ENCODE measurements around the gene NEDD1.

NEDD1 gene

DNA sequence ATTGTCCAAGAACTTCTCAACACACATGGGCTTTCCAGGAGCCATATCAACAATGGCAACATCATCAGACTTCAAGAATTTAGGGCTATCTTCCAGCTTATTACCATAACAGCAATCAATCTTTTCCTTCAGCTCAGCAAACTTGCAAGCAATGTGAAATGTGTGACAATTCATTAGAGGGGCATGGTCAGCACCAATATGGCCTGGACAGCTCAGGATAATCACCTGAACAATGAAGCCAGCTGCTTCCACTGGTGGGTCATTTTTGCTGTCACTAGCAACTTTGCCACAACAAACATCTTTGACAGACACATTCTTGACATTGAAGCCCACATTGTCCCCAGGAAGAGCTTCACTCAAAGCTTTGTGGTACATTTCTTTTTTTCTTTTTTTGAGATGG is 5.9 kb upstream of the NEDD1 start:
- no peak for DNase-seq (ENCODE audit: insufficient read length, low spot score)
- FAIRE-seq: no peak

- FAIRE-seq: no peak
- no peak for DNase-seq (ENCODE audit: insufficient read length, low spot score)
Measured at GRCh38 chr12:96902076-96902475, 5.0 kb upstream of the NEDD1 start.

GRCh38 chr12:96906498-96906848 is 584 bp upstream of the NEDD1 start:
- FAIRE-seq (no peak), DNase-seq (ENCODE audit: insufficient read length, low spot score) (no peak)

GRCh38 chr12:96907671-96908422 is 790 bp downstream of the NEDD1 start:
- DNase-seq (ENCODE audit: insufficient read length, low spot score): no peak
- no peak for FAIRE-seq

DNA sequence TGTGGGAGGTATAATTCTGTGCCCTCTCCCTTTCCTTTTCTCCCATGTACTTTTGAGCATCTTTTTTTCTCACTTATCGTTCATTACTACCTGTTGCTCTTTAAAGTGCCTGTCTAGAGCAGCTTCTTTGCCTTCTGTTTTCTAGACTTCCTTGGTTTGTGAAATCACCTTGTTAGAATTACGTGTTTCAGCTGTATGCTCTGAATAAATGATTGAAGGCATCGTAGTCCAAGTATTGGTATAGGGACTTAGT is 1.3 kb downstream of the NEDD1 start:
- DNase-seq (ENCODE audit: insufficient read length, low spot score): no peak
- FAIRE-seq: no peak

DNA sequence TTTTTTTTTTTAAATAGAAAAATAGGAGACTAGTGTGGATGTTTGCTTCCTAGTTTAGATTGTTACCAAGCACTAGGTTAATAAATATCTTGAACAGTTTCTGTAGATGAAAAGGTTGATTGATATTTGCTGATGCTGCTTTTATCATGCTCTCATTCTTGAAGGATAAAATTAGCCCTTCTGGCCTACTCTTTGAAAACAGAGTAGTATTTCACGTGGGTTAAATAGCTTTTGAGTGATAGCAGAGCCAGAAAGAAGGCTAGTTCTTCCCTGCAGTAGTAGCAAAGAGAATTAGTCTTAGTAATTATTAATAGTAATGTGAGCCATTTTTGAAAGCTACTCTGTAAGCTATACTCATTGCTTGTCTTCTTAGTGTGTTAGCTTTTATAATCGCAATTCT is 5.2 kb downstream of the NEDD1 start:
- DNase-seq (ENCODE audit: insufficient read length, low spot score): no peak
- no peak for FAIRE-seq

DNA sequence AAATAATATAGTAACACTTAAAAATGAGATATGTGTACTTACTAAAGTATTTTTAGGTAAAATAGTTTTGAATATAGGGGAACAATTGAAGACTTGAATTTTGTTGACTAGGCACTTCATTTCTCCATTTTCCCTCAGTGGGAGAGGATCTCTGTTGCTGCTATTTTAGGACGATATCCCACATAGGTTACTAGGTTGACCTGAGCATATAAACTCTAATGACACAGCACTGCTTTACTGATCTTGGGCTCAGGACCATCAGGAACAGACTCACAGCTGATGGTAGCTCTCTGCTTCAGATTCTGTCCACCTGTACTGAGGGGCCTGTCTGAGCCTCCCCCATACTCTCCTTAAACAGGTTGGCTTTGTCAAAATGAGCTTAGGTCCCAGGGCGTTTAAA is 5.9 kb downstream of the NEDD1 start:
- DNase-seq (ENCODE audit: insufficient read length, low spot score) (no peak), FAIRE-seq (no peak)

GRCh38 chr12:96919510-96920210 is 12.6 kb downstream of the NEDD1 start:
- FAIRE-seq: no peak

DNA sequence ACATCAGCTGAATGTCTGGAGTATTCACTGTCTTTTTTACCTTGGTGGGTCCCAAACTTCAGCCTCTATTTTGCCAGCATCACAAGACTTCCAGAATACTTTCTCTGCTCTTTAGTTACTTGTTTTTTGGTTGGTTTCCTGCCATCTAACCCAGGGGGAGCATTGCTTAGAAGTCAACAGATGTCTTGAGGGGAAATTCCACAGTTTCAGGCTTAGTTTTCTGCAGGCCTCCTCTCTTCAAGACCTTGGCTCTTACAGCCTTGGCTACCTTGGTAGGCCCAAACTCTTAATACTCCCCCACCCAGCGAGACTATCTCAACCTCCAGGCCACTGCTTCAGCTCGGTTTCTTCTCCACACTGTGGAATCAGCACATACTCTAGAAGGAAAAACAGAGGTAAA is 41.7 kb downstream of the NEDD1 start:
- no peak for DNase-seq (ENCODE audit: insufficient read length, low spot score)
- FAIRE-seq: no peak

More at GRCh38 chr12:96919510-96920210, 12.6 kb downstream of the NEDD1 start:
- DNase-seq (ENCODE audit: insufficient read length, low spot score): no peak

GRCh38 chr12:96979532-96979931 is 72.5 kb downstream of the NEDD1 start:
- DNase-seq (ENCODE audit: insufficient read length, low spot score) (no peak), FAIRE-seq (no peak)

DNA sequence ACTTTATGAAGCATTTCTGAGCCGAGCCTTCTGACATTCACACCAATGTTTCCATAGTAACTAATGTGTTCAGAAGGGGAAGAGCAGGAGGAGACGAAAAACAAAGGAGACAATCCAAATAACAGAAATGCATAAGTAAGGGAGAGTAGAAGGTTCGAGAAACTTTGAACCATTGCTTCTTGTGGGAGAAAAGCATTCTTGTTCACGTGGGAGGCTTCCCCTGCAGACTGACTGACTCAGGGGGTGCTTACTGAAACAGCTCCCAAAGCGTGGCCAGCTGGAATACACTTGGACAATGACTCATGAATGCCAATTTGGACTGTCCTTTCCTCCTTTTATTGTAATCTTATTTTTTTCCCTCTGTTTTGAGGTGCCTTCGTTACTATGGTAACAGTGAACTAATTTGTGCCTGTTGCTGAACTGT is 73.9 kb downstream of the NEDD1 start:
- FAIRE-seq (no peak), DNase-seq (ENCODE audit: insufficient read length, low spot score) (peak; percentile 46)

GRCh38 chr12:96981911-96982310 is 74.9 kb downstream of the NEDD1 start:
- DNase-seq (ENCODE audit: insufficient read length, low spot score) (no peak), FAIRE-seq (no peak)

GRCh38 chr12:96982671-96983070 is 75.6 kb downstream of the NEDD1 start:
- DNase-seq (ENCODE audit: insufficient read length, low spot score): no peak
- FAIRE-seq: no peak

DNA sequence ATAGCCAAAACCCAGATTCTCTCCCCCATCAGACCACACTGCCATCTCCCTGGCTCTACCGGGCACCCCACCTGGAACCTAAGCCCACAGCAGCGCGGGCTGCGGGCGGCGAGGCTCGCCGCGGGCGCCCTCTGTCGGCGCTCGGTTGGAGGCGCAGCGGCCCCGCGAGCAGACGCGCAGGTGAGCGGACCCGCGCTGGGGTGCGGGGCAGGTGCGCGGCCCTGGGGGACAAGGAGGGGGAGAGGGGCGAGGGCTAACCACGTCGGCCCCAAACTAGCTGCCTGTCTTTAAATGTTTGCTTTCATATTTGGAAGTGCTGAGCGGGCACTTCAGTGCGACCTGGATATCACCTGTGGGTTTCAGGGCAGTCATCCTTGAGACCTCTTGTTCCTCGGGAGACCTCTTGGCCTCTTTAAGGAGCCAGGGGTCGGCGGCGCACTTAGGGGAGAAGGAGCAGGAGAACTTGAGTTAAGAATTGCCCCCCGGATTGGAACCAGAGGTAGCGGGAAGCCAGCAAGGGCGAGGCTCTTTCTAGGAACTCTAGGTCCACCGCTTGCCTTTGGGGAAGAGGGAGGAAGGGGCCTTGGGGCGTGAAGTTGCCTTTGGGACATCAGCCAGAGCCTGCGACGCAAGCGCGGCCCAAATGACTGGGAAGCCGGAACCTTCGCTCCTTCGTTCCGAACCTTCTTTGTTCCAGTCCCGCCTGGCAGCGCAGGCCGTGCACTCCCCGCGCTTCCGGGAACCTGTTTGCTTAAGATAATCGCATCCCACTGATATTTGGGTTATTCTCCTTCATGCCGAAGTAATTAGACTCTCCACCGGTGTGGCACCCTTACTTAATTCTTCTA is 78.7 kb downstream of the NEDD1 start:
- FAIRE-seq: no peak
- peak; percentile 38 for DNase-seq (ENCODE audit: insufficient read length, low spot score)

GRCh38 chr12:96986883-96987523 is 79.9 kb downstream of the NEDD1 start:
- DNase-seq (ENCODE audit: insufficient read length, low spot score): peak; percentile 34
- FAIRE-seq: no peak

- DNase-seq (ENCODE audit: insufficient read length, low spot score) (no peak), FAIRE-seq (no peak)
Measured at GRCh38 chr12:96988919-96989318, 81.9 kb downstream of the NEDD1 start.

DNA sequence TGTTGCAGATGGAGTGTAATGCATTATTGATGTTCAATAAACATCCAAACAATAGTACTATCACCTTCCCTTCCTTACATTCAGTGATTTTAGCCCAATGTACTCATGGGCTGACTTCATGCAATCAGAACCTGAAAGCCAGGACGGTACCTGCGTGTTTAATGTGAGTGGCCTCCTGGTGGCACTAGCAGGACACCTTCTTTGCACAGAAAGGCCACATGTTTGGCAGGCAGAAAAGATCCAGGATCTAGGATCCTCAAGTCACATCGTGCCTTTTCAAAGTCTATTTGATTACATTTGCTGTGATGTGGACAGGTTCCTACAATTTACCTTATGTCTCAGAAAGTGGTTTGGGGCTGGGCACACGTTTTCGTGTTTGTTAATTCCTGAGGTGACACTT is 82.9 kb downstream of the NEDD1 start:
- DNase-seq (ENCODE audit: insufficient read length, low spot score) (peak; percentile 13), FAIRE-seq (no peak)

DNA sequence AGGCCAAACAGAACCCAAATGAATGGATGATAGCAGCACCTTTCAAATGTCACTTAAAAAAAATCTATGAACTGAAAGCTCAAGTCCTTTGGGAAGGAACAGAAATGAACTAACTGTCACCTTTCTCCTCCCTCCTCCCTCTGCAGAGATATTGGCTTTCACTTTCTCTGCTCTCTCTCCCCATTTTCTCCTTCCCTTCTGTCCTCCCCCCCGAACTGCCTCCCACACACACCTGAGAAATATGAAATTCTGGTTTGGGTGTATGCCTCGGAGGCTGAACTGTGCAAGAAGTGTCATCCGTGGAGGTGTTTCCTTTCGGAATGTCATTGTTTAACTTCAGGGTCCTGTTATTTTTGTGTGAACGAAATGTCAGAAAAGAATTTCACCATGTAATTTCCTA is 87.8 kb downstream of the NEDD1 start:
- FAIRE-seq (no peak), DNase-seq (ENCODE audit: insufficient read length, low spot score) (no peak)

DNA sequence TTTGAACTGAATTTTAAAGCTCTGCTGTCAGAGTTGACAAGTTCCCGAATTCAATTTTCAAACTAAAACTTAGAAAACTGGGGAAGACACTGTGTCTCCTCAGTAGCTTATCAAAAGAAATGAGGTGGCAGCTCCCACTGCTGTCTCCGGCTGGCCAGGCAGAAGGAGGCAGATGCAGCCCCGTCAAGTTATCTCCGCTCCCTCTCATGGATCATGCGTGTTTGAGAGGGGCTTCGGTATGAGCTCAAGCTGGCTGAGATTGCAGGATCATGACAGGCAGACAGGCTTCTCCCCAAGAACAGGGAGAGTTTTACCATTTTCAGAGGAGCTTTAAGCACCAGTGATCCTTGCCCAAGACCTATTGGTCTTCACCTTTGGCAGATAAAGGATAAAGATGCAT is 88.8 kb downstream of the NEDD1 start:
- DNase-seq (ENCODE audit: insufficient read length, low spot score) (no peak), FAIRE-seq (no peak)

GRCh38 chr12:96997797-96998484 is 90.9 kb downstream of the NEDD1 start:
- FAIRE-seq (no peak), DNase-seq (ENCODE audit: insufficient read length, low spot score) (no peak)

DNA sequence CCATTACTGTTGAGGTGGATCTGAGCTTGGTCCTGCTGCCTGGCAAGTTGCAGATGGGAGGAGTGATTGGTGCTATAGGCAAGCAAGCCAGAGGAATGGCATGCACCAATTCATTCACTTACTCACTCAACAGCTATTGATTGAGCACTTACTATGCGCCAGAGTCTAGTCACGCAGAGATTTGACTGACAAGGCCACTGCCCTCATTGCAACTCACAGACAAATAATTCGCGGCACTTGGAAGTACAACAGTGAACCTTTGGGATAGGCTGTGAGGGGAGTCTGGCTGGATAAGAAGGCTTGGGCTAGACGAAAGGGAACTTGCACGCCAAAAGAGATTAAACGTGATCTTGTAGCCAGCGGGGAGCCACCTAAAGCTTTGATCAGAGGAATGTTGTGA is 96.2 kb downstream of the NEDD1 start:
- FAIRE-seq (no peak), DNase-seq (ENCODE audit: insufficient read length, low spot score) (no peak)

Measured in HTR-8/SVneo (cell line).